Fibroblast of pulmonary artery (primary cell): ENCODE data around the gene GHDC.
"Not testable (repeated sequence)": the region's sequence is repeated elsewhere in the genome, so short reads cannot be mapped to it uniquely, and the experiment has no call there.

Experiments used
- DNase-seq: peaks from one replicate; pipeline ENCODE4 v3.0.0-alpha.2; 2010; ENCODE audit warnings: low read depth
- H3K4me3 ChIP-seq: replicated peaks from 2 replicates; pipeline ENCODE4 v1.5.1; 2011; ENCODE audit warnings: low read depth, mild to moderate bottlenecking, control low read depth, low read length, moderate library complexity
- TF ChIP-seq, protein P1 (sequence below): IDR thresholded peaks from 2 replicates; pipeline ENCODE4 v1.5.1; 2011; ENCODE audit warnings: mild to moderate bottlenecking, control low read depth, low read length, inconsistent platforms; ENCODE audit errors: missing control alignments

GHDC gene, protein sequence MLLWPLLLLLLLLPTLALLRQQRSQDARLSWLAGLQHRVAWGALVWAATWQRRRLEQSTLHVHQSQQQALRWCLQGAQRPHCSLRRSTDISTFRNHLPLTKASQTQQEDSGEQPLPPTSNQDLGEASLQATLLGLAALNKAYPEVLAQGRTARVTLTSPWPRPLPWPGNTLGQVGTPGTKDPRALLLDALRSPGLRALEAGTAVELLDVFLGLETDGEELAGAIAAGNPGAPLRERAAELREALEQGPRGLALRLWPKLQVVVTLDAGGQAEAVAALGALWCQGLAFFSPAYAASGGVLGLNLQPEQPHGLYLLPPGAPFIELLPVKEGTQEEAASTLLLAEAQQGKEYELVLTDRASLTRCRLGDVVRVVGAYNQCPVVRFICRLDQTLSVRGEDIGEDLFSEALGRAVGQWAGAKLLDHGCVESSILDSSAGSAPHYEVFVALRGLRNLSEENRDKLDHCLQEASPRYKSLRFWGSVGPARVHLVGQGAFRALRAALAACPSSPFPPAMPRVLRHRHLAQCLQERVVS

DNA sequence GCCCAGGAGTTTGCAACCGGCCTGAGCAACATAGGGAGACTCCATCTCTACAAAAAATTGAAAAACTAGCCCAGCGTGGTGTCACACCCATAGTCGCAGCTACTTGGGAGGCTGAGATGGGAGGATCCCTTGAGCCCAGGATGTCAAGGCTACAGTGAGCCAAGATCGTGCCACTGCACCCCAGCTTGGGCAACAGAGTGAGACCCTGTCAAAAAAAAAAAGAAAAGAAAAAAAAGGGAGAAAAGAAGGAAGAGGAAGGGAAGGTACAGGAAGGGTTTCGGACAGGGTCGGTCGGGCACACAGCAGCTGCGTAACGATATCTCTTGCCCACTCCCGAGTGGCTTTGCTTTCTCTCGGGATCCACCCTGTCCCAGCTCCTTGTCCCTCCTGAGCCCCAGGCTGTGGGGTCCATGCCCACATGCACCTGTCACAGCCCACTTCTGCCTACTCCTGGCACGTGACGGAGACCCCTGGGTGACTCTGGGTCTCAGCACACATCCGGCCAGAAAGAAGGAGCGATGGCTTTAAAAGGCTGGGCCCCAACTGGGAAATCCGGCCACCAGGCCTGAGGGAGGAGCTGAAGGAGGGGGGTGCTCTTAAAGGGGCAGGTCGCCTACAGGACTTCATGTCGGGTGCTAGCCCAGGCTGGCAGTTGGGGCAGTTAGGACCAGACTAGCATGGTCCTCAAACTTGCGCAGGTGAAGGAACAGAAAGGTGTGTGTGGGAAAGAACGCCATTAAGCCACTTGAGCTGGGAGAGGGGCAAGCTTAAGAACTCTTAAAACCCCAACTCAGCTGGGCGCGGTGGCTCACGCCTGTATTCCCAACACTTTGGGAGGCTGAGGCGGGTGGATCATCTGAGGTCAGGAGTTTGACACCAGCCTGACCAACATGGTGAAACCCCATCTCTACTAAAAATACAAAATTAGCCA lies at the start of gene GHDC:
Gene GHDC, minus strand, starts transcription at position 526 of the 931 bp plus-strand sequence. CDS start 913 bp downstream, outside the sequence.
- TF ChIP-seq, protein P1, sequence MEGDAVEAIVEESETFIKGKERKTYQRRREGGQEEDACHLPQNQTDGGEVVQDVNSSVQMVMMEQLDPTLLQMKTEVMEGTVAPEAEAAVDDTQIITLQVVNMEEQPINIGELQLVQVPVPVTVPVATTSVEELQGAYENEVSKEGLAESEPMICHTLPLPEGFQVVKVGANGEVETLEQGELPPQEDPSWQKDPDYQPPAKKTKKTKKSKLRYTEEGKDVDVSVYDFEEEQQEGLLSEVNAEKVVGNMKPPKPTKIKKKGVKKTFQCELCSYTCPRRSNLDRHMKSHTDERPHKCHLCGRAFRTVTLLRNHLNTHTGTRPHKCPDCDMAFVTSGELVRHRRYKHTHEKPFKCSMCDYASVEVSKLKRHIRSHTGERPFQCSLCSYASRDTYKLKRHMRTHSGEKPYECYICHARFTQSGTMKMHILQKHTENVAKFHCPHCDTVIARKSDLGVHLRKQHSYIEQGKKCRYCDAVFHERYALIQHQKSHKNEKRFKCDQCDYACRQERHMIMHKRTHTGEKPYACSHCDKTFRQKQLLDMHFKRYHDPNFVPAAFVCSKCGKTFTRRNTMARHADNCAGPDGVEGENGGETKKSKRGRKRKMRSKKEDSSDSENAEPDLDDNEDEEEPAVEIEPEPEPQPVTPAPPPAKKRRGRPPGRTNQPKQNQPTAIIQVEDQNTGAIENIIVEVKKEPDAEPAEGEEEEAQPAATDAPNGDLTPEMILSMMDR = no peak
- peak within 1 kb of the TSS; percentile 72 for H3K4me3 ChIP-seq
- peak; percentile 74 for DNase-seq

DNA sequence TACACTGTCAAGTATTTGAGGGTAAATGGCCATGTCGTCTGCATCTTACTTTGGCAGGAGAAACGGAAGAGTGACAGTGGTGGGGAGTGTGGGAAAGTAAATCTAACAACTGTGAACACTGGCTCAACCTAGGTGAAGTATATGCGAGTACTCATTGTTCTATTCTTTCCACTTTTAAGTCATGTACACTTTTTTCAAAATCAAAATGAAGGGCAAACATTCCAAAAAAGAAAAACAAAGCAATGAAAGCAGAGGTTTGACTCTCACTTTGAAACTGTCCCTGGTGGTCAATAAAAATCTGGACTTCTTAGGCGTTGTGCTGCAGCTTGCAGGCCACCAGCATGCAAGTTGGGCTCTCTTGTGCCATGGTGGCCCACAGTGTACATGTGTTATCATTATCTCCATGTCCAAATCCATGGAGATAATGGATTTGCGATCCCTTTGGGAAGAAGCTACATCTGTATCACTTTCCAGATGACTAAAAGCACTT lies 49.2 kb upstream of the GHDC start:
- no peak for DNase-seq
- TF ChIP-seq, protein P1 = no peak
- no peak overlapping the region for H3K4me3 ChIP-seq

DNA sequence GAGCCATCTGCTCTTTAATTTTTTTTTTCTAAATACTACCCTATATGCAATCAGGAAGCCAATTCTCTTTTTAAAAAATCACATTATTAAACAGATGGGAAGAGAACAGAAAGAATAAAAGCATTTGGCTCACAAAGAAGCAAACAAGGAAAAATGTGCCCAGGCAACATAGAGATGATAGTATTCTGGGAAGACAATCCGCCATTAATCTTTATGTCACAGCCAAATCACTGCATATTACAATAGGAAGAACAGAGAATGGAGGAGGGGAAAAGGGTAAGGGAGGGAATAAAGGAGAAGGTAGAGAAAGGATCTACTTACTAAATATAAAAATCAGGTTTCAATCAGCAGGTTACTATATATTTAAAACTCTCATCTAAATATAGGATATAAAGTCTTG lies 47.6 kb upstream of the GHDC start:
- no peak overlapping the region for H3K4me3 ChIP-seq
- DNase-seq = no peak
- TF ChIP-seq, protein P1 = no peak

DNA sequence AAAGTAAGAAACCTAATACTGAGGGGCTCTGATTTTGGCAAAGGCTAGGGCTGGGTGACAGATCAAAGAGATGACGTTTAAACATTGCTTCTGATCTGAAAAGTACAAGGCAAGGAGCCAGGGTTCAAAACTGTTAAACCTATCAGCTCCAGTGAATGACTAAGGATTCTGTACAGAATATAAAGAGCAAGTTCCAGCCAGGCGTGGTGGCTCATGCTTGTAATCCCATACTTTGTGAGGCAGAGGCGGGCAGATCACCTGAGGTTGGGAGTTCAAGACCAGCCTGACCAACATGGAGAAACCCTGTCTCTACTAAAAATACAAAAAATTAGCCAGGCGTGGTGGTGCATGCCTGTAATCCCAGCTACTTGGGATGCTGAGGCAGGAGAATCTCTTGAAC lies 46.6 kb upstream of the GHDC start:
- H3K4me3 ChIP-seq, DNase-seq: not testable (repeated sequence)

DNA sequence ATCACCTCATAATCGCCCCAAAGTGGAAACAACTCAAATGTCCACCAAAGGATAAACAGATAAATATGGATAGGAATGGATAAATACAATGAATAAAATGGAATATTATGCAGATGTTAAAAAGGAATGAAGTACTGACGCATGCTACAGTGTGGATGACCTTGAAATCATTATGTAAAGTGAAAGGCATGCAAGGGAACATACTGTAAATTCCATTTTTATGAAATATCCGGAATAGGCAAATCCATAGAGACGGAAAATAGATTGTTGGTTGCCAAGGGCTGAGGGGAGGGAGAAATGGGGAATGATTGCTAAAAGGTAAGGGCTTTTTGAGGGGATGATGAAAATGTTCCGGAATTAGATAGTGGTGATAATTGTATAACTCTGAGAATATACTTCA lies 45.9 kb upstream of the GHDC start:
- TF ChIP-seq, protein P1 = no peak

DNA sequence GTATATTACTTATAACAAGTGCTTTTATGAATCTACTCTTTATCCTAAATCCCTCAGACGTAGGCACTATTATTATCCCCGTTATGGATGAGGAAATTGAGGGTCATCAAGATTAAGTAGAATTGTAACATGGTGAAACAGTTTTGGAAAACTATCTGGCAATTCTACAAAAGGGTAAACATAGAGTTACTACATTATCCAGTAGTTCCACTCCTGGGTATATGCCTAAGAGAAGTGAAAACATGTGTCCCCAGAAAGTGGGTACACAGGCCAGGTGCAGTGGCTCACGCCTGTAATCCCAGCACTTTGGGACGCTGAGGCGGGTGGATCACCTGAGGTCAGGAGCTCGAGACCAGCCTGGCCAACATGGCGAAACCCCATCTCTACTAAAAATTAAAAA lies 45.3 kb upstream of the GHDC start:
- H3K4me3 ChIP-seq = not testable (repeated sequence)

More for the DNA sequence above, 45.9 kb upstream of the GHDC start:
- H3K4me3 ChIP-seq = no peak overlapping the region
- peak; percentile 36 for DNase-seq

DNA sequence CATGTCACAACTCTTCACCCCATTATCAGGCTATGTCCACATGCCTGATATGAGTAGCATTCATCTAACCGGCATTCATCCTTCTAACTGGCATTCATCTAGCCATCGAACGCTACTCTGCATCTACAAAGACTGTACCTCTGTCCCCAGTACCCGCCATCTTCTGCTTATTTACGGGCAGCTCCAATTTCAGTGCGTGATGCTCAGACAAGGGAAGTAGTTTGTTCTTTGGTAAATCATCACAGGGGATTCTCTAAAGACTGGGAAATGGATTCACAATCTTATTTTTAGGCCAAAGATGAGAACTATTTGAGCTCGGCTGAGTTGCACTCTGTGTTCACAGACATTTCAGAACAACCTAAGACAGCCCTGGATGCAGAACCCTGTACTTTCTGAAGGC lies 42.5 kb upstream of the GHDC start:
- no peak for DNase-seq
- no peak overlapping the region for H3K4me3 ChIP-seq
- TF ChIP-seq, protein P1 = no peak

More for the DNA sequence above, 45.3 kb upstream of the GHDC start:
- not testable (repeated sequence) for DNase-seq
